Prostate gland (tissue), 2 donors: ENCODE results near the gene DOCK4. TPM values are rescaled to one million over a fixed set of nuclear protein-coding genes. Genes with fewer than 3 reads are reported as not detected.

Experiments used
- DNase-seq: peaks from one replicate; pipeline ENCODE4 v3.0.0-alpha.2; 2019; ENCODE audit warnings: low spot score
- H3K27ac ChIP-seq, 2 donors: fragments of 200-600 bp; sonication (generic); 2 replicates each; pipeline ENCODE4 v1.5.1; 2017 to 2019
- H3K27me3 ChIP-seq: fragments of 200-600 bp; sonication (generic); replicated peaks from 2 replicates; pipeline ENCODE4 v1.5.1; 2019; ENCODE audit not compliant: insufficient read depth
- H3K36me3 ChIP-seq, 2 donors: fragments of 200-600 bp; sonication (generic); 1 replicate in 1 of 2; 2 replicates in 1 of 2; pipeline versions ENCODE4 v1.5.1 to v1.8.1; 2017 to 2019
- H3K4me1 ChIP-seq: fragments of 200-600 bp; sonication (generic); replicated peaks from 2 replicates; pipeline ENCODE4 v1.5.1; 2019
- H3K4me3 ChIP-seq, 2 donors: fragments of 200-600 bp; sonication (generic); 2 replicates each; pipeline ENCODE4 v1.5.1; 2017 to 2019
- H3K9me3 ChIP-seq: fragments of 200-600 bp; sonication (generic); 2 replicates; pipeline ENCODE4 v1.5.1; 2017
- CTCF ChIP-seq, 4 experiments: fragments of 200-600 bp in 2 of 4; fragments of 450-650 bp in 2 of 4; sonication (generic) in 2 of 4; IDR thresholded peaks; 1 replicate in 3 of 4; 2 replicates in 1 of 4; pipeline ENCODE4 v1.5.1; 2016 to 2019; ENCODE audit warnings: antibody characterized with exemption in 4 of 4, mild to moderate bottlenecking in 2 of 4, moderate library complexity in 2 of 4
- POLR2A ChIP-seq: fragments of 450-650 bp; IDR thresholded peaks from one replicate; pipeline ENCODE4 v1.6.1; 2016; ENCODE audit warnings: antibody characterized with exemption, mild to moderate bottlenecking
- POLR2AphosphoS5 ChIP-seq: sonication (generic); formaldehyde crosslinking; IDR thresholded peaks from one replicate; pipeline ENCODE4 v1.6.1; 2017; ENCODE audit warnings: antibody characterized with exemption
- WGBS: methylation state at CpG from one replicate; pipeline ENCODE4 v1.1.5; 2018; 5-methylcytosine and 5-hydroxymethylcytosine counted together
- intact Hi-C: fragments of 100-400 bp; cut with DNase I; formaldehyde crosslinking; loops from one replicate; pipeline ENCODE4 v1.14.2; 2022
- total RNA-seq, 2 donors: library from RNA; depleted of rRNA; stranded (reverse); fragments of >200 nt; gene quantifications; one replicate each; pipeline ENCODE4 v1.1.0, GENCODE V29; 2016

DOCK4 gene
- total RNA-seq, 2 donors from 2014 or later, result 21.8 to 37.4 TPM

GRCh38 chr7:111694376-111694775 lies 511.8 kb downstream of the DOCK4 start:
- H3K4me1 ChIP-seq, result no peaks in the 10 kb centered on the region
- H3K9me3 ChIP-seq, result no peaks in the 10 kb centered on the region
- no peaks in the 10 kb centered on the region for H3K36me3 ChIP-seq
- H3K27ac ChIP-seq, result no peak overlapping the region
- TF ChIP-seq CTCF (IDR thresholded peaks at IDR 0.05) (no peak), POLR2AphosphoS5 (no peak), POLR2A (no peak)
- intact Hi-C loops, result no loop called here
- H3K27me3 ChIP-seq, result no peaks in the 10 kb centered on the region
- WGBS, result 46% methylated on average over 2 of the region's 2 CpGs
- H3K4me3 ChIP-seq, result no peak overlapping the region
- no peak for DNase-seq

- no peaks in the 10 kb centered on the region for H3K4me1 ChIP-seq
- no peak for DNase-seq
- TF ChIP-seq POLR2AphosphoS5 (no peak), CTCF (IDR thresholded peaks at IDR 0.05) (no peak)
- H3K9me3 ChIP-seq, result no peaks in the 10 kb centered on the region
- no peak overlapping the region for H3K27ac ChIP-seq
- no peaks in the 10 kb centered on the region for H3K36me3 ChIP-seq
- intact Hi-C loops, result no loop called here
- WGBS, result 72% methylated on average over 7 of the region's 7 CpGs
- H3K4me3 ChIP-seq, result no peak overlapping the region
- H3K27me3 ChIP-seq, result no peaks in the 10 kb centered on the region
Measured at GRCh38 chr7:111690364-111691111, 515.7 kb downstream of the DOCK4 start.

GRCh38 chr7:111685349-111685748 lies 520.9 kb downstream of the DOCK4 start:
- Histone ChIP-seq H3K27ac (no peak overlapping the region), H3K36me3 (no peaks in the 10 kb centered on the region), H3K9me3 (no peaks in the 10 kb centered on the region), H3K4me1 (no peaks in the 10 kb centered on the region), H3K4me3 (no peak overlapping the region), H3K27me3 (no peaks in the 10 kb centered on the region)
- TF ChIP-seq POLR2AphosphoS5, result no peak
- TF ChIP-seq CTCF (IDR thresholded peaks at IDR 0.05), result no peak
- no peak for TF ChIP-seq POLR2A
- intact Hi-C loops, result no loop called here
- DNase-seq, result no peak

GRCh38 chr7:111682588-111683340 lies 523.4 kb downstream of the DOCK4 start:
- intact Hi-C loops, result no loop called here
- WGBS, result 71% methylated on average over 8 of the region's 8 CpGs
- DNase-seq, result no peak
- Histone ChIP-seq H3K4me1 (no peaks in the 10 kb centered on the region), H3K27ac (no peak overlapping the region), H3K36me3 (no peaks in the 10 kb centered on the region), H3K4me3 (no peak overlapping the region), H3K9me3 (no peaks in the 10 kb centered on the region), H3K27me3 (no peaks in the 10 kb centered on the region)
- no peak for TF ChIP-seq POLR2AphosphoS5

- no peak for DNase-seq
- intact Hi-C loops, result no loop called here
Measured at GRCh38 chr7:111681242-111681641, 525.0 kb downstream of the DOCK4 start.

More at GRCh38 chr7:111681242-111681641, 525.0 kb downstream of the DOCK4 start:
- H3K4me1 ChIP-seq, result no peaks in the 10 kb centered on the region
- no peaks in the 10 kb centered on the region for H3K36me3 ChIP-seq
- no peaks in the 10 kb centered on the region for H3K9me3 ChIP-seq
- H3K4me3 ChIP-seq, result no peak overlapping the region
- no peak overlapping the region for H3K27ac ChIP-seq
- TF ChIP-seq CTCF (IDR thresholded peaks at IDR 0.05), result no peak
- TF ChIP-seq POLR2A, result no peak
- TF ChIP-seq POLR2AphosphoS5, result no peak
- 70% methylated on average over 3 of the region's 3 CpGs for WGBS
- H3K27me3 ChIP-seq, result no peaks in the 10 kb centered on the region
